GM18508 (cell line): ENCODE measurements around the gene E2F7.
"Not testable (repeated sequence)": the region's sequence is repeated elsewhere in the genome, so short reads cannot be mapped to it uniquely, and the experiment has no call there.

Experiments
- ATAC-seq: cut with Tn5 transposase; IDR thresholded peaks from one replicate; pipeline ENCODE4 v1.9.1; 2021; ENCODE audit warnings: moderate number of reproducible peaks; ENCODE audit not compliant: insufficient read depth, unreplicated experiment

E2F7 gene

GRCh38 chr12:77065361-77066204 lies at the start of gene E2F7:
TSS of gene E2F7 (minus strand) at chr12:77065569. CDS start at chr12:77064635, 934 bp downstream.
- peak; percentile 36 for ATAC-seq

- ATAC-seq: no peak
Measured at GRCh38 chr12:77113971-77114370, 48.6 kb upstream of the E2F7 start.

DNA sequence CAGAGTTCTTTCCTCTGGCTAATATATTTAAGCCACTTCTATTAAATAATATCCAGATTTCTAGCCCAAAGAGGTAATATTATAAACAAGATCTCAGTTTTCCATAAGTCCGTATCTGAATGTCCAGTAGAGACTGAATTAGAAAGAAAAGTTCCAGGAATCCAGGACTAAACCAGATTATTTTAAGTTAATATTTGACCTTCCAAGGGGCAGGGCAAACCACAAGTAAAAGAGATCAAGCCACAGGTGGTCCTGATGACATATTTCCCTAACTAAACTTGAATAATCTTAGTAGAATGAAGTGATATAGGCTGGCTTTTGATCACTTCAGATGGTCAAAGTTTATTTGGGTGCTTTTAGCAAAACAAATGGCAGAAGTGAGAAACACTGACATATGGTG lies 43.3 kb upstream of the E2F7 start:
- no peak for ATAC-seq

DNA sequence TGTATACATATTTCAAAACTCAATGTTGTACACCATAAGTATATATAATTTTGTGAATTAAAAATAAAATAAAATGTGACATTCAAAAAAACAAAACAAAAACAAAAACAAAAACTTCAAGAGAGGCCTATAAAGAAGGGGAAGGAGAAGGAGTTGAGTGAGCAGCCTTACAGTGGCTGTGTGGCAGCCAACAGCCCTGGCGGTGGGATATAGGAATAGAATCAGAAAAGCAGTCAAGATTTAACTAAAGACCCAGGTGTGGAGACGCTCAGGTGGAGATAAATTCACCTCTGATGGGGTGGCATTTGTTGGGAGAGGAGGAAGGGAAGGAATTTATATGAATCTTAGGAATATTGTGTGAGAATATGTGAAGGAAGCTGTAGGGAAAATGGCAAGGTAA lies 41.8 kb upstream of the E2F7 start:
- no peak for ATAC-seq

DNA sequence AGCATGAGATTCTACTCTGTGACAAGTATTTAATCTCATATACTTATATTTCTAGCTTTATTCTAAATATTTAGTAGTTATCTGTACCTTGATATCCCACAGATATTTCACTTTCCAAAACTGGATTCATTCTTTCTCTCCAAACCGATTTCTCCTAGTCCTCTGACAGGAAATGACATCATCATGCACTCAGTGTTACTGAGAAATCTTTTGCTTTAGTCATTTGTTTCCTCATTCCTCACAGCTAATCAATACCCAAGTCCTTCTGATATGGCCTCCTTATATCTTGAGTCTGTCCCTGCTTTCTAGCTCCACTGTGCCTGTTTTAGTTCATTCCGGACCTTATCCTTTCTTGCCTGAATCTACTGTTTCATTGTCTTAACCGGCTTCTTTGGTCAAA lies 39.4 kb upstream of the E2F7 start:
- no peak for ATAC-seq

- no peak for ATAC-seq
Measured at GRCh38 chr12:77104286-77104685, 38.9 kb upstream of the E2F7 start.

DNA sequence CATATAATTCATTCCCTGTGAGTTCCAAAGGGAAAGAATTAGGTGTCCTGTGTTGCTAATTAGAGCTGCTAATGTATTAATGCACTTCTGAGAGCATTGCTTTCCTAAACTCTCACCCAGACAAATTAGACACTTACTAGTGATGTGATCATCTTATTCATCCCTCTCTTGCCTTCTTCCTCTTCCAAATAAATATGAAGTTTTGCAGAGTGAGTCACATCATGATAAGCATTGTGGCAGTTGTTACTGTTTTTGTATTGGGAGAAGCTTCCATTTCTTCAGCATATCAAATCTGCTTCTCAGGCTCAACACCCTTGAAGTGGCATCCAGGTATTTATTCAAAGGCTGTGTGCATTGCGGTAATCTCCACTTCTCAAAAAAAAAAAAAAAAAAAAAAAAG lies 37.3 kb upstream of the E2F7 start:
- ATAC-seq: no peak

DNA sequence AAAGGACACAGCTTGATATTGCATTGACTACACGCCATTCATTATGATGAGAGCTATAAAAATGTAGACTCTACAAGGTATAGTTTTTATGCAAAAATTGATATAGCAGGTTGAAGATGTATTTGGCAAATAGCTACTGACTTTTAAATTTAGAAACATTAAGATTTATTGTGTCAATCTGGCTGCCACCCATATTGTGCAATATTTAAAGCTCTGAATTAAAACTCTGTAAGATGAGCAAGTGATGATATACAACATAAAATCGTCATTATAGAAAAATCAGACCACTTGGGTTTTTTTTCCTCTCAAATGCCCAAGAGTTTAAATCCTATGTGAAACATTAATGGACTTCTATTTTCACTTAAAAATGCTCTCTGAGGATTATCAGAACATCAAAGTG lies 36.8 kb upstream of the E2F7 start:
- no peak for ATAC-seq

DNA sequence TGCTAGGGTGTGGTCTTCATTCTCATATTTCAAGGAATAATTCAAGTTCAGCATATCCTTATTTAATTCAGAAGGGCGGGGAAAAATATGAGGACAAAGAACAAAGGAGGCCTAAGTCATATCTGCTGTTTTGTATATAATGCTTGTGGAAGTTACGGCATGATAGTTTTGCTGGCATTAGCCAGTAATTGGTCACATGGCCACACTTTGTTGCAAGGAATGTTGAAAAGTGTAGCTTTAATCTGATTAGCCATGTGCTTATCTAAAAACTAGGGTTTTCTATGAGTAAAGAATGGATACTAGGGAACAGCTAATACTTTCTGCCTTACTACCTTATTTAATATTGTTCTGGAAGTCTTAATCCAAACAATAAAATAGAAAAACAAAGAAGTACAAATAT lies 34.4 kb upstream of the E2F7 start:
- ATAC-seq: no peak

- no peak for ATAC-seq
Measured at GRCh38 chr12:77097846-77098245, 32.5 kb upstream of the E2F7 start.

DNA sequence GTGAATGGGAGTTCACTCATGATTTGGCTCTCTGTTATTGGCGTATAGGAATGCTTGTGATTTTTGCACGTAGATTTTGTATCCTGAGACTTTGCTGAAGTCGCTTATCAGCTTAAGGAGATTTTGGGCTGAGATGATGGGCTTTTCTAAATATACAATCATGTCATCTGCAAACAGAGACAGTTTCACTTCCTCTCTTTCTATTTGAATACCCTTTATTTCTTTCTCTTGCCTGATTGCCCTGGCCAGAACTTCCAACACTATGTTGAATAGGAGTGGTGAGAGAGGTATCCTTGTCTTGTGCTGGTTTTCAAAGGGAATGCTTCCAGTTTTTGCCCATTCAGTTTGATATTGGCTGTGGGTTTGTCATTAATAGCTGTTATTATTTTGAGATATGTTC lies 26.9 kb upstream of the E2F7 start:
- ATAC-seq: not testable (repeated sequence)

GRCh38 chr12:77089686-77090220 lies 24.4 kb upstream of the E2F7 start:
- ATAC-seq: no peak

DNA sequence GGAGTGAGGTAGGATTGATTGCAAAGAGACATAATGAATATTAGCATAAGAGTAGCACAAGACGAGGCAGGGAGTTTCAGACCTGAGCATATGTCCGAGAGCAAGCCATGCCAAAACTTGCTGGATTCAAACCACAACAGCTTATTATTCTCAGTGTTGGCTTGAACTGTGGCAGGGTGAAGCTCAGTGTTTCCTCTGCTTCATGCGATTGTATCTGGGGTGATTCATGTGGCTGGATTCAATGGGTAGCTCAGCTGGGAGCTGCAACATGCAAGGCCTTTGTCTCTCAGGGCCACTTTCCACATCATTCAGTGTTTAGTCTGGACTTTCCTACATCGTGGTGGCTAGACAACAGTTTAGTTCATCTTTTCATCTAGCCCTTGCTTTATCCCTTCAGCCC lies 22.1 kb upstream of the E2F7 start:
- ATAC-seq: no peak

GRCh38 chr12:77082021-77082420 lies 16.7 kb upstream of the E2F7 start:
- ATAC-seq: no peak

DNA sequence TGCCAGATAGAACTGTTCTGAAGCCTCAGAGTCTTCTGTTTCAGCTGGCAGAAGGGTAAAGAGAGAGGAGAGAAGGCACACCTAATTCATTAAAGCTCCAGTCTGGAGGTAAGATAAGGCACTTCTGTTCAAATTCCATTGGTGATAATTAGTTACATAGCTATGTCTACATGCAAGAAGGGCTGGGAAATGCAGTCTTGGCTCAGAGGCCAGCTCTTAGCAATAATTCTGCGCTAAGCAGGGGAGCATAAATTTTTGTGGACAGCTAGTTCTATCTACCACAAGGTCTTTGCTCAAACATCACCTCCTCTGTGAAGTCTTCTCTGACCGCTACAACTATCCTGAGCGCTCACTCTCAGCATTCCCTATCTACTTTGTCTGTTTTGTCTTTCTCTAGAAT lies 14.3 kb upstream of the E2F7 start:
- no peak for ATAC-seq

- no peak for ATAC-seq
Measured at GRCh38 chr12:77078231-77078630, 12.9 kb upstream of the E2F7 start.

- no peak for ATAC-seq
Measured at GRCh38 chr12:77076886-77077285, 11.5 kb upstream of the E2F7 start.

GRCh38 chr12:77073894-77074293 lies 8.5 kb upstream of the E2F7 start:
- not testable (repeated sequence) for ATAC-seq

- ATAC-seq: no peak
Measured at GRCh38 chr12:77072833-77073495, 7.6 kb upstream of the E2F7 start.

- ATAC-seq: no peak
Measured at GRCh38 chr12:77070800-77071449, 5.6 kb upstream of the E2F7 start.

DNA sequence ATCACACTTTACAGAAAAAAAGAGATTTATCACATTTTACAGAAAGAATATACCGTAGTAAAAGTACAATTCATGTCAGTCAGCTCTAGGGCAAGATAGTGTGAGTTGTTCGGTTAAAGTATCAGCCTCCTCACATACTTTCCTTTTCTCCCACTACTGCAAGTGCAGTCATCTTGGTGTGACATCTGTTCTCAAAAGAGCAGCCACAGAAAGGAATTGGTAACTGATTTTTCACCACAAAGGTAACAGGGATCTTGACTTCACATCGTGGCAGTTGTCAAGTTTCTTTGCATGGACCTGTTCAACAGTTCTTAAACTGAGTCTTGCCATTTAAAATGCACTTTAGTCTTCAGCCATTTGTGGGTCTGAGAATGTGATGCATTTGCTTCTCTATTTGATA lies 5.0 kb upstream of the E2F7 start:
- ATAC-seq: peak; percentile 93
